Measurements from ENCODE around the gene CLTCL1. TPM values are rescaled to one million over a fixed set of nuclear protein-coding genes. Genes with fewer than 3 reads are reported as not detected.

Gene CLTCL1
- total and polyA plus RNA-seq, 9 of the 15 experiments (the other 6 are each of a cell fraction or from before 2014, with no cell fraction given), result 1.1 to 11.7 (median 5.0) TPM

DNA sequence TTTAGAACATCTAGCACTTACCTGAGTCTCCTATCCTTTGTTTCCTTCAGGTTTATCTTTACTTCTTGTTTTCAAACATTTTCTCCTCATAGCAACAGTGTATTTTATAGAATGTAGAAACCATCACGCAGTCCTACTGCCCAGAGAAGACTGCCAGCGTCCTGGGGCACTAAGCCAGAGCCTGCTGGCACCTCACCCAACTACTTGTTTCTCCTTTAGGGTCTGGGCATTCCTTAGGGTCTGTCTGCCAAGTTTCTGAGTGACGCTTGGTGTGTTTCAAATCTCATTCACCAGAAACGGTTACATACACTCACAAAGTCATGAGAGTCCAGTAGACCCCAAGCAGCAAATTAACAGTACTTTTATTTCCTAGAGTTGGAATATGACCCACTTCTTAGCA is 63.3 kb downstream of the CLTCL1 start:
- WGBS (ENCODE audit: insufficient coverage, low coverage, missing lambda C conversion rate), result 11% methylated on average over 4 of the region's 4 CpGs
- FAIRE-seq (no peak), ATAC-seq (no peak), DNase-seq (ENCODE audit: extremely low read depth in 1 of 4, low spot score in 3 of 4) (no peak)
- Histone ChIP-seq H3K9me3 (replicated peaks; ENCODE audit: control insufficient read depth, insufficient read depth, low read depth, low read length) (no peaks in the 10 kb centered on the region), H3K4me2 (ENCODE audit: insufficient read depth, low read length) (no peak overlapping the region), H3K36me3 (ENCODE audit: control insufficient read depth, insufficient read depth, low read length) (no peaks in the 10 kb centered on the region), H3K9me1 (ENCODE audit: control insufficient read depth, insufficient read depth, low read length) (no peaks in the 10 kb centered on the region), H3K4me1 (replicated peaks in 1 of 2; ENCODE audit: control insufficient read depth in 2 of 2, insufficient read depth in 2 of 2, low read length in 2 of 2) (peaks cover 0 to 6% of the 10 kb centered on the region in 2 experiments; a peak in 3 of 5 replicates), H3K79me2 (ENCODE audit: control insufficient read depth, insufficient read depth, low read length) (no peaks in the 10 kb centered on the region), H3K4me3 (no peak overlapping the region), H3K27me3 (ENCODE audit: control insufficient read depth in 2 of 2, insufficient read depth in 2 of 2, low read length in 2 of 2) (peaks cover 18 to 27% of the 10 kb centered on the region in 2 experiments; a peak in 4 of 5 replicates), H4K20me1 (replicated peaks; ENCODE audit: control insufficient read depth, insufficient read depth, low read length) (no peaks in the 10 kb centered on the region), H3K9ac (ENCODE audit: insufficient read depth in 1 of 2, low read depth in 2 of 2, low read length in 2 of 2) (no peak overlapping the region), H2AFZ (ENCODE audit: low read depth, low read length) (no peak overlapping the region), H3K27ac (ENCODE audit: extremely low read depth, low read depth, low read length) (no peak overlapping the region)
- POLR2A ChIA-PET, result no interaction called here
- BruUV-seq (replicated peaks), result no TSS peak
- in situ Hi-C loops (cut with MboI), result no loop called here
- intact Hi-C loops (cut with micrococcal nuclease), result no loop called here
- TF ChIP-seq PHF21A (IDR thresholded peaks at IDR 0.05; ENCODE audit: borderline replicate concordance, low read depth) (no peak), XRCC5 (IDR thresholded peaks at IDR 0.05; ENCODE audit: low read depth, low read length) (no peak), NR1H2 (CRISPR knock-in tag; IDR thresholded peaks at IDR 0.05) (0 out of 2 replicates have a peak, but pooled peaks have one; percentile 39), MED1 (CRISPR knock-in tag; IDR thresholded peaks at IDR 0.05; ENCODE audit: borderline replicate concordance) (no peak), CBFB (CRISPR knock-in tag; IDR thresholded peaks at IDR 0.05) (no peak), ZNF830 (CRISPR knock-in tag; IDR thresholded peaks at IDR 0.05) (0 out of 2 replicates have a peak, but pooled peaks have one; percentile 10)
- CTCF ChIA-PET (ENCODE audit: low intra/inter-chr PET ratio), result no interaction called here

- intact Hi-C loops (cut with micrococcal nuclease), result no loop called here
- H3K27me3 ChIP-seq (ENCODE audit: control insufficient read depth in 2 of 2, insufficient read depth in 2 of 2, low read length in 2 of 2), result peaks cover 13 to 17% of the 10 kb centered on the region in 2 experiments; a peak in 4 of 5 replicates
- H2AFZ ChIP-seq (ENCODE audit: low read depth, low read length), result no peak overlapping the region
- no peak overlapping the region for H3K4me2 ChIP-seq (ENCODE audit: insufficient read depth, low read length)
- ChIA-PET CTCF (ENCODE audit: low intra/inter-chr PET ratio) (no interaction called here), POLR2A (interaction anchor here (0.7 to 2.3 kb wide), 5 partner anchors 9 to 42 kb away, joined by 3 to 13 read pairs (median 4); no protein-coding TSS in a partner anchor)
- in situ Hi-C loops (cut with MboI), result no loop called here
- H3K79me2 ChIP-seq (ENCODE audit: control insufficient read depth, insufficient read depth, low read length), result no peaks in the 10 kb centered on the region
- no peak for FAIRE-seq
- no peaks in the 10 kb centered on the region for H4K20me1 ChIP-seq (replicated peaks; ENCODE audit: control insufficient read depth, insufficient read depth, low read length)
- no peak for DNase-seq (ENCODE audit: extremely low read depth in 1 of 4, low spot score in 3 of 4)
- no peaks in the 10 kb centered on the region for H3K36me3 ChIP-seq (ENCODE audit: control insufficient read depth, insufficient read depth, low read length)
- no peak for ATAC-seq
- no peak overlapping the region for H3K4me3 ChIP-seq
- no peaks in the 10 kb centered on the region for H3K4me1 ChIP-seq (replicated peaks in 1 of 2; ENCODE audit: control insufficient read depth in 2 of 2, insufficient read depth in 2 of 2, low read length in 2 of 2)
- H3K9me3 ChIP-seq (replicated peaks; ENCODE audit: control insufficient read depth, insufficient read depth, low read depth, low read length), result no peaks in the 10 kb centered on the region
- BruUV-seq (replicated peaks), result no TSS peak
- H3K9ac ChIP-seq (ENCODE audit: insufficient read depth in 1 of 2, low read depth in 2 of 2, low read length in 2 of 2), result no peak overlapping the region
- no peak overlapping the region for H3K27ac ChIP-seq (ENCODE audit: extremely low read depth, low read depth, low read length)
- H3K9me1 ChIP-seq (ENCODE audit: control insufficient read depth, insufficient read depth, low read length), result no peaks in the 10 kb centered on the region
- TF ChIP-seq ZNF507 (tag; conservative IDR thresholded peaks at IDR 0.05), result no peak
- no peak for TF ChIP-seq KDM2B (CRISPR knock-in tag; IDR thresholded peaks at IDR 0.05)
Measured at GRCh38 chr22:19226428-19226827, 65.1 kb downstream of the CLTCL1 start.
